Spleen (tissue), 11 donors: ENCODE data around the gene PDZD8. TPM values are rescaled to one million over a fixed set of nuclear protein-coding genes. Genes with fewer than 3 reads are reported as not detected.
A peak's percentile ranks its signal among the peaks of the same experiment; 100 is the strongest.

Experiments
- DNase-seq: peaks from one replicate; pipeline ENCODE4 v3.0.0-alpha.2; 2020
- H3K27ac ChIP-seq, 8 donors: fragments of 200-600 bp; sonication (generic) in 7 of 8; 1 replicate in 4 of 8; 2 replicates in 4 of 8; pipeline versions ENCODE4 v1.5.0 to v1.8.0; 2016 to 2021; ENCODE audit warnings: inconsistent platforms in 4 of 8, mild to moderate bottlenecking in 4 of 8, moderate library complexity in 1 of 8
- H3K27me3 ChIP-seq, 7 donors: fragments of 200-600 bp; sonication (generic) in 6 of 7; replicated peaks in 1 of 7; 1 replicate in 4 of 7; 2 replicates in 3 of 7; pipeline versions ENCODE4 v1.5.0 to v1.8.0; 2016 to 2021; ENCODE audit warnings: inconsistent platforms in 3 of 7, mild to moderate bottlenecking in 1 of 7
- H3K36me3 ChIP-seq, 6 donors: fragments of 200-600 bp; sonication (generic) in 5 of 6; 1 replicate in 4 of 6; 2 replicates in 2 of 6; pipeline versions ENCODE4 v1.5.0 to v1.8.0; 2016 to 2021; ENCODE audit warnings: inconsistent platforms in 2 of 6
- H3K4me1 ChIP-seq, 6 donors: fragments of 200-600 bp; sonication (generic) in 5 of 6; 1 replicate in 3 of 6; 2 replicates in 3 of 6; pipeline versions ENCODE4 v1.5.0 to v1.8.0; 2016 to 2021; ENCODE audit warnings: inconsistent platforms in 3 of 6
- H3K4me3 ChIP-seq, 8 donors: fragments of 200-600 bp; sonication (generic) in 7 of 8; 1 replicate in 4 of 8; 2 replicates in 4 of 8; pipeline versions ENCODE4 v1.5.0 to v1.8.0; 2016 to 2021; ENCODE audit warnings: inconsistent platforms in 4 of 8, mild to moderate bottlenecking in 4 of 8, moderate library complexity in 2 of 8
- H3K9me3 ChIP-seq, 8 donors: fragments of 200-600 bp; sonication (generic) in 7 of 8; 1 replicate in 4 of 8; 2 replicates in 4 of 8; pipeline versions ENCODE4 v1.5.0 to v1.8.0; 2016 to 2021; ENCODE audit warnings: inconsistent platforms in 4 of 8
- POLR2A ChIP-seq, 3 donors: fragments of 450-650 bp; IDR thresholded peaks; one replicate each; pipeline ENCODE4 v1.5.1; 2017; ENCODE audit warnings: antibody characterized with exemption in 3 of 3, mild to moderate bottlenecking in 1 of 3
- POLR2AphosphoS5 ChIP-seq, 3 donors: sonication (generic); formaldehyde crosslinking; IDR thresholded peaks; one replicate each; pipeline ENCODE4 v1.5.1; 2017; ENCODE audit warnings: antibody characterized with exemption in 3 of 3
- WGBS, 5 donors: extraction: QIAGEN DNeasy Blood & Tissue Kit in 3 of 5; methylation state at CpG; one replicate each; pipeline versions ENCODE4 v1.1.5 to v1.1.7; 2013 to 2018; 5-methylcytosine and 5-hydroxymethylcytosine counted together
- intact Hi-C: fragments of 100-400 bp; cut with DNase I; formaldehyde crosslinking; loops from one replicate; pipeline ENCODE4 v1.15.0; 2023; ENCODE audit warnings: low total_unique reads
- polyA plus RNA-seq, 3 donors: library from polyadenylated mRNA; stranded (reverse); fragments of 200-250 nt; gene quantifications; one replicate each; pipeline ENCODE4 v1.2.1, GENCODE V29; 2013
- total RNA-seq, 7 donors: library from RNA; depleted of rRNA in 3 of 7; stranded (reverse); fragments of >200 nt in 3 of 7; fragmentation: NEBNext Ultra II Directional in 4 of 7; extraction: Animal tissue kit (Norgen Biotek cat#: 25700) in 4 of 7; gene quantifications; one replicate each; pipeline versions ENCODE4 v1.1.0 to v1.2.1, GENCODE V29; 2016 to 2021
- TF ChIP-seq, protein P1 (sequence below), 11 experiments: fragments of 200-600 bp in 7 of 11; fragments of 450-650 bp in 4 of 11; sonication (generic) in 4 of 11; IDR thresholded peaks in 8 of 11; conservative IDR thresholded peaks in 3 of 11; 1 replicate in 7 of 11; 2 replicates in 4 of 11; pipeline versions ENCODE4 v1.4.0 to v1.8.0; 2016 to 2021; ENCODE audit warnings: antibody characterized with exemption in 11 of 11, inconsistent platforms in 4 of 11, mild to moderate bottlenecking in 1 of 11
- donor health status: healthy with polysubstance abuse.
- donor health status: DM: no; HTN: no; CAD: no; lungs with moderate emphysema.
- donor health status: DM: no; HTN: no; CAD: no.
- donor health status: Bipolar disorder and iron deficiency.
- donor health status: healthy.
- donor health status: DM: no; HTN: no; CAD: no.
- donor health status: DM: yes; HTN: yes; CAD: no.

PDZD8 gene
- total and polyA plus RNA-seq, 10 donors: 0.91 to 119 (median 26.5) TPM

DNA sequence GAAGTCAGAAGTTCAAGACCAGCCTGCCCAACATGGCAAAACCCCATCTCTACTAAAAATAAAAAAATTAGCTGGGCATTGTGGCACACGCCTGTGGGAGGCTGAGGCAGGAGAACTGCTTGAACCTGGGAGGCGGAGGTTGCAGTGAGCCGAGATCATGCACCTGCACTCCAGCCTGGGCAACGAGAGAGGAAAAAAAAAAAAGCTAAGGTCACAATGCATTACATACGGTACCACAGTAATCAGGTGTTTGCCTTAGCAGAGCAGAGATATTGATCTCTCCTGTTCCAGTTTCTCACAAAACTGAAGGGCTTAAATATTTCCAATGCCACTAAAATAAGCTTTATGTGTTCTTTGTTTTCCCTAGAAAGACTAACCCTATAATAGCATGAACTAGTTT lies 7.5 kb downstream of the PDZD8 start:
- H3K4me1 ChIP-seq: peaks cover 7 to 100% (median 63%) of the 10 kb centered on the region in 6 donors
- WGBS, 5 donors: 70 to 87% (median 79%) methylated on average over 5 of the region's 5 CpGs
- TF ChIP-seq, protein P1, sequence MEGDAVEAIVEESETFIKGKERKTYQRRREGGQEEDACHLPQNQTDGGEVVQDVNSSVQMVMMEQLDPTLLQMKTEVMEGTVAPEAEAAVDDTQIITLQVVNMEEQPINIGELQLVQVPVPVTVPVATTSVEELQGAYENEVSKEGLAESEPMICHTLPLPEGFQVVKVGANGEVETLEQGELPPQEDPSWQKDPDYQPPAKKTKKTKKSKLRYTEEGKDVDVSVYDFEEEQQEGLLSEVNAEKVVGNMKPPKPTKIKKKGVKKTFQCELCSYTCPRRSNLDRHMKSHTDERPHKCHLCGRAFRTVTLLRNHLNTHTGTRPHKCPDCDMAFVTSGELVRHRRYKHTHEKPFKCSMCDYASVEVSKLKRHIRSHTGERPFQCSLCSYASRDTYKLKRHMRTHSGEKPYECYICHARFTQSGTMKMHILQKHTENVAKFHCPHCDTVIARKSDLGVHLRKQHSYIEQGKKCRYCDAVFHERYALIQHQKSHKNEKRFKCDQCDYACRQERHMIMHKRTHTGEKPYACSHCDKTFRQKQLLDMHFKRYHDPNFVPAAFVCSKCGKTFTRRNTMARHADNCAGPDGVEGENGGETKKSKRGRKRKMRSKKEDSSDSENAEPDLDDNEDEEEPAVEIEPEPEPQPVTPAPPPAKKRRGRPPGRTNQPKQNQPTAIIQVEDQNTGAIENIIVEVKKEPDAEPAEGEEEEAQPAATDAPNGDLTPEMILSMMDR (IDR thresholded peaks at IDR 0.05 in 8 of 11, conservative IDR thresholded peaks at IDR 0.05 in 3 of 11): no peak
- TF ChIP-seq POLR2AphosphoS5 (IDR thresholded peaks at IDR 0.05): no peak
- TF ChIP-seq POLR2A (IDR thresholded peaks at IDR 0.05): no peak

DNA sequence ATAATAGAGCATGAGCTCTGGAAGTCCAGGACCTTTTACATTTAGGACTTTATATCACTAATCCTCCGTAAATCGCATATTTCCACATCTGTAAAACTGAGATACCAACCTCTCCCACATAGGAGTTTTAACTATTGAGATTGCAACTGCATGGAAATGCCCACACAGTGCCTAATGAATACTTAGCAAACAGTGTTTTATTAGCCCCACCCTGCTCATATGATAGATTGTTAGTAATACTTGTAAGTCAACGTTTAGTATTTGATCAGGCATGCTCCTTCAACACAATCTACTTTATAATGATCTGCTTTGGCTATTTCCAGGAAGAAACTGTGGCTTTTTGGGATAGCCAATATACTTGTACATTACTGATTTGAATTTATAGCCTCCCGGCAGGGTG lies 8.5 kb downstream of the PDZD8 start:
- Histone ChIP-seq H3K27ac (no peak overlapping the region), H3K27me3 (no peaks in the 10 kb centered on the region), H3K9me3 (no peaks in the 10 kb centered on the region), H3K36me3 (no peaks in the 10 kb centered on the region), H3K4me3 (no peak overlapping the region), H3K4me1 (peaks cover 6 to 100% (median 61%) of the 10 kb centered on the region in 6 donors)
- DNase-seq: no peak
- intact Hi-C loops: no loop called here
- TF ChIP-seq POLR2AphosphoS5 (IDR thresholded peaks at IDR 0.05) (no peak), POLR2A (IDR thresholded peaks at IDR 0.05) (no peak)
- TF ChIP-seq, protein P1 (IDR thresholded peaks at IDR 0.05 in 8 of 11, conservative IDR thresholded peaks at IDR 0.05 in 3 of 11): no peak
- 74 to 91% (median 80%) methylated on average over 4 of the region's 4 CpGs for WGBS, 5 donors

More for the DNA sequence above, 7.5 kb downstream of the PDZD8 start:
- no peaks in the 10 kb centered on the region for H3K36me3 ChIP-seq
- no peak overlapping the region for H3K27ac ChIP-seq
- no peaks in the 10 kb centered on the region for H3K9me3 ChIP-seq
- H3K4me3 ChIP-seq: no peak overlapping the region
- H3K27me3 ChIP-seq: no peaks in the 10 kb centered on the region
- intact Hi-C loops: no loop called here
- no peak for DNase-seq

DNA sequence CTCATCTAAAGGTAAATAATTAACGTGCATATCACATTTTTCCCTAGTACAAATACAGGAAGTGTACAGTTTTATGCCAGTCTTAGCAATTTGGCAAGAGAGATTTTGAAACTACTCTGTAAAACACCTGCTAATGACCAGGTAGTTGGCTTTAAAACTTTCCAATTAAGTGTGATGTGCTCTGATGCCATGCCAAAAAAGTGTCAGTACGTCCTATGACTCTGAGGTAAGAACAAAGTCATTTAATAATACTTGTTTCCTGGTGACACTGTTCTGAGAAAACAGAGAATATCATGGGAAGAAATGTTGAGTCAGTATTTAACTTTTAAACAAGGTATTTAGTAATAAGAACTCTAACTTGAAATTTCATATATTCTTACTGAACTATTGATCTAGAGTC lies 9.6 kb downstream of the PDZD8 start:
- TF ChIP-seq POLR2AphosphoS5 (IDR thresholded peaks at IDR 0.05) (no peak), POLR2A (IDR thresholded peaks at IDR 0.05) (no peak)
- TF ChIP-seq, protein P1 (IDR thresholded peaks at IDR 0.05 in 8 of 11, conservative IDR thresholded peaks at IDR 0.05 in 3 of 11): no peak
- intact Hi-C loops: no loop called here
- Histone ChIP-seq H3K4me1 (peaks cover 6 to 100% (median 56%) of the 10 kb centered on the region in 6 donors), H3K36me3 (no peaks in the 10 kb centered on the region), H3K27me3 (no peaks in the 10 kb centered on the region), H3K9me3 (no peaks in the 10 kb centered on the region), H3K4me3 (no peak overlapping the region), H3K27ac (peak overlapping the region in 2 of 8 donors; percentile 4 to 58)
- WGBS, 5 donors: 16 to 34% (median 27%) methylated on average over 2 of the region's 2 CpGs
- no peak for DNase-seq

DNA sequence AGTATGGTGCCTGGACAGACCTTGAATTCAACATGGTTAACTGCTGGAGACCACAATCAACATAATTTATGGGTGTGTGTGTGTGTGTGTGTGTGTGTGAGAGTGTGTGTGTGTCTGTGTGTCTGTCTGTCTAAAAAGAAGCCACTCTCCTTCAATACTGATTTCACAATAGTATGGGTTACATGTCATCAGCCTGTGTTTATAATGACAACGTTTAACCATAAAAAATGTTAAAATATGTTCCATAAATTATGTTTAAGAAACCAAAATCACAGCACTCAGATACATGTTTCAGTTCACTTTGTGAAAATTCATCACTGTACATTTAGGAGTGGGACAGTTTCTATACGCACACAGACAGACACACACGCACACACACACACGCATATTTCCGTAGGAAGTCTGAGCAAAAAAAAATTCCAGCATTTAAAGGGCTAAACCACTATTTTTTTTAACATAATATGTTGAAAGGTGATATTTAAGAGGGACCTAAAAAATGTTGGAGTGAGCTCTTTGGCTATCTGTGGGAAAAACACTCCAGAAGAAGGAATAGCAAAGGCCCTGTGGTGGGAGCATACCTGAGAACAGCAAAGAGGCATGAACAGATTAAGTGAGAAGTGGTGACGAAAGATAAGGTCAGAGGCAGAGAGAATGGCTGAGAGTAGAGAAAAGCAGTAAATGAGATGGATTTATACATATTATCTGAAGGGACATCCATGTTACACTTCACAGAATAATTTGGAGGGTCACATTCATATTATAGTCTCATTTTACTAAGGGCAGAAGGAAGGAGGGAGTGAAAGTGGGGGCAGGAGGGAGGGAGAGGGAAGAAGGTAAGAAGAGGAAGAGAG lies 10.9 kb downstream of the PDZD8 start:
- H3K36me3 ChIP-seq: no peaks in the 10 kb centered on the region
- no peak for DNase-seq
- WGBS, 5 donors: 35 to 64% (median 43%) methylated on average over 6 of the region's 6 CpGs
- peak overlapping the region in 1 of 8 donors; percentile 26 for H3K4me3 ChIP-seq
- peaks cover 6 to 96% (median 51%) of the 10 kb centered on the region in 6 donors for H3K4me1 ChIP-seq
- H3K27ac ChIP-seq: peak overlapping the region in 3 of 8 donors; percentile 26 to 58 (median 45)
- intact Hi-C loops: no loop called here
- H3K27me3 ChIP-seq: no peaks in the 10 kb centered on the region
- TF ChIP-seq, protein P1 (IDR thresholded peaks at IDR 0.05 in 8 of 11, conservative IDR thresholded peaks at IDR 0.05 in 3 of 11): no peak
- TF ChIP-seq POLR2AphosphoS5 (IDR thresholded peaks at IDR 0.05) (no peak), POLR2A (IDR thresholded peaks at IDR 0.05) (no peak)
- H3K9me3 ChIP-seq: no peaks in the 10 kb centered on the region
